ENCODE results near the gene ANKRD11.

- TF ChIP-seq POLR2A (IDR thresholded peaks at IDR 0.05) (no peak), EP300 (IDR thresholded peaks at IDR 0.05) (no peak)
These were observed 63.4 kb downstream of the ANKRD11 start for GRCh38 chr16:89426736-89427530.
